Head of caudate nucleus (tissue), 42 donors: ENCODE results near the gene STK11.

Source experiments
- DNase-seq, 42 donors: peaks; one replicate each; pipeline versions ENCODE4 v3.0.0 to v3.0.0-alpha.2; 2020 to 2021; ENCODE audit warnings: mixed read lengths in 7 of 42
- intact Hi-C: fragments of 100-400 bp; cut with DNase I; formaldehyde crosslinking; loops from one replicate; pipeline ENCODE4 v1.15.0; 2022

Gene STK11

GRCh38 chr19:1220976-1221903, 15.7 kb downstream of the STK11 start:
- intact Hi-C loops = no loop called here
- peak in 37 of 42 donors; percentile 61 to 89 (median 75) for DNase-seq

GRCh38 chr19:1221904-1222255, 16.3 kb downstream of the STK11 start:
- DNase-seq = no peak
- intact Hi-C loops = no loop called here

GRCh38 chr19:1222394-1222793, 16.8 kb downstream of the STK11 start:
- intact Hi-C loops = no loop called here
- no peak for DNase-seq

GRCh38 chr19:1223018-1223855, 17.7 kb downstream of the STK11 start:
- peak in 1 of 42 donors; percentile 25 for DNase-seq
- intact Hi-C loops = no loop called here

- intact Hi-C loops = no loop called here
- DNase-seq = no peak
These were observed 18.7 kb downstream of the STK11 start for GRCh38 chr19:1224047-1224825.

- DNase-seq = no peak
- intact Hi-C loops = no loop called here
These were observed 19.3 kb downstream of the STK11 start for GRCh38 chr19:1224847-1225246.

- intact Hi-C loops = no loop called here
- DNase-seq = peak in 2 of 42 donors; percentile 35 to 47
These were observed 20.1 kb downstream of the STK11 start for GRCh38 chr19:1225440-1226226.

- intact Hi-C loops = no loop called here
- no peak for DNase-seq
These were observed 20.6 kb downstream of the STK11 start for GRCh38 chr19:1226227-1226518.

- peak in 2 of 42 donors; percentile 1 to 11 for DNase-seq
- intact Hi-C loops = no loop called here
These were observed 21.1 kb downstream of the STK11 start for GRCh38 chr19:1226522-1227303.

- intact Hi-C loops = no loop called here
- DNase-seq = peak in 2 of 42 donors; percentile 30 to 63
These were observed 21.9 kb downstream of the STK11 start for GRCh38 chr19:1227304-1228054.

GRCh38 chr19:1228161-1228957, 22.8 kb downstream of the STK11 start:
- no peak for DNase-seq
- intact Hi-C loops = no loop called here

GRCh38 chr19:1229056-1229923, 23.7 kb downstream of the STK11 start:
- intact Hi-C loops = no loop called here

GRCh38 chr19:1229924-1230782, 24.6 kb downstream of the STK11 start:
- intact Hi-C loops = no loop called here

More at GRCh38 chr19:1229056-1229923, 23.7 kb downstream of the STK11 start:
- no peak for DNase-seq

GRCh38 chr19:1230783-1231489, 25.4 kb downstream of the STK11 start:
- peak in 2 of 42 donors; percentile 22 to 25 for DNase-seq
- intact Hi-C loops = no loop called here

More at GRCh38 chr19:1229924-1230782, 24.6 kb downstream of the STK11 start:
- DNase-seq = no peak
